Measurements from ENCODE around the gene TMEM272. TPM values are rescaled to one million over a fixed set of nuclear protein-coding genes. Genes with fewer than 3 reads are reported as not detected.

The TMEM272 gene
- total RNA-seq, result not detected in 2 replicates

GRCh38 chr13:51844862-51845573 is at the start of gene TMEM272:
TMEM272 (minus strand) TSS chr13:51845177; CDS start chr13:51838530, 6,647 bp downstream.

GRCh38 chr13:51861723-51862300 is 16.8 kb upstream of the TMEM272 start, which contains the start of gene CCDC70:
CCDC70 (plus strand) TSS chr13:51861969; CDS start chr13:51865412, 3,443 bp downstream.

GRCh38 chr13:51803422-51804294 is 41.3 kb downstream of the TMEM272 start, which contains the start of gene DHRS12:
DHRS12 (minus strand) TSS chr13:51804163; CDS start chr13:51799659, 4,504 bp downstream.

Other genes with a start within 250 kb of the TMEM272 start
- gene DHRS12, start 41.0 kb downstream of the TMEM272 start, total RNA-seq, result 2.7 and 3.4 TPM in 2 replicates
- not detected in 2 replicates for gene CCDC70, start 16.8 kb upstream of the TMEM272 start, total RNA-seq
- 1.3 and 1.9 TPM in 2 replicates for gene ATP7B, start 166.3 kb upstream of the TMEM272 start, total RNA-seq
- gene ALG11, start 167.2 kb upstream of the TMEM272 start, total RNA-seq, result 18.4 and 18.8 TPM in 2 replicates
- gene UTP14C, start 179.5 kb upstream of the TMEM272 start, total RNA-seq, result 15.5 and 16.2 TPM in 2 replicates